HepG2 (cell line): ENCODE measurements around the gene CTF1. TPM values are rescaled to one million over a fixed set of nuclear protein-coding genes. Genes with fewer than 3 reads are reported as not detected.

Source experiments
- EEA1 ChIP-seq: sonication (generic); formaldehyde crosslinking; IDR thresholded peaks from 2 replicates; pipeline ENCODE4 v1.5.1; 2020; ENCODE audit warnings: mild to moderate bottlenecking, missing genetic modification reagents, borderline replicate concordance
- ETV6 ChIP-seq: sonication (generic); formaldehyde crosslinking; conservative IDR thresholded peaks from 2 replicates; pipeline ENCODE4 v1.4.0; 2020; ENCODE audit warnings: missing genetic modification reagents
- KAT2B ChIP-seq: fragments of 150-350 bp; IDR thresholded peaks from 2 replicates; pipeline ENCODE4 v1.6.1; 2014; ENCODE audit warnings: low read depth, low read length, borderline replicate concordance
- MAFG ChIP-seq: sonication (generic); formaldehyde crosslinking; IDR thresholded peaks from 2 replicates; pipeline ENCODE4 v1.5.1; 2020; ENCODE audit warnings: mild to moderate bottlenecking, missing genetic modification reagents
- MED1 ChIP-seq: sonication (generic); formaldehyde crosslinking; IDR thresholded peaks from 2 replicates; pipeline ENCODE4 v1.4.0; 2020; ENCODE audit warnings: missing genetic modification reagents
- PRMT3 ChIP-seq: sonication (generic); formaldehyde crosslinking; IDR thresholded peaks from 2 replicates; pipeline ENCODE4 v1.8.1; 2022; ENCODE audit warnings: low read depth, mild to moderate bottlenecking, moderate library complexity, missing genetic modification reagents, borderline replicate concordance
- SAP130 ChIP-seq: IDR thresholded peaks from 2 replicates; pipeline ENCODE4 v1.6.1; 2016; ENCODE audit warnings: low read depth
- SMC3 ChIP-seq: IDR thresholded peaks from 2 replicates; pipeline ENCODE4 v1.6.1; 2011; ENCODE audit warnings: low read length, improper control_type of control experiment
- THAP11 ChIP-seq: IDR thresholded peaks from 2 replicates; pipeline ENCODE4 v1.6.1; 2016; ENCODE audit warnings: missing biosample characterization, missing genetic modification reagents
- ZNF431 ChIP-seq: sonication (generic); formaldehyde crosslinking; IDR thresholded peaks from 2 replicates; pipeline ENCODE4 v1.9.0; 2022; ENCODE audit warnings: missing genetic modification reagents, low read depth, mild to moderate bottlenecking, borderline replicate concordance
- ZNF446 ChIP-seq: sonication (generic); formaldehyde crosslinking; IDR thresholded peaks from 2 replicates; pipeline ENCODE4 v1.5.0; 2020; ENCODE audit warnings: mild to moderate bottlenecking, missing genetic modification reagents
- ZNF460 ChIP-seq: sonication (generic); formaldehyde crosslinking; IDR thresholded peaks from 2 replicates; pipeline ENCODE4 v1.5.1; 2020; ENCODE audit warnings: missing genetic modification reagents, mild to moderate bottlenecking, borderline replicate concordance
- ZNF607 ChIP-seq: sonication (generic); formaldehyde crosslinking; IDR thresholded peaks from 2 replicates; pipeline ENCODE4 v1.5.1; 2020; ENCODE audit warnings: missing genetic modification reagents, mild to moderate bottlenecking, borderline replicate concordance
- ZNF670 ChIP-seq: sonication (generic); formaldehyde crosslinking; IDR thresholded peaks from 2 replicates; pipeline ENCODE4 v1.8.0; 2022; ENCODE audit warnings: mild to moderate bottlenecking, missing genetic modification reagents, borderline replicate concordance
- ZSCAN21 ChIP-seq: sonication (generic); formaldehyde crosslinking; IDR thresholded peaks from 2 replicates; pipeline ENCODE4 v1.8.0; 2022; ENCODE audit warnings: mild to moderate bottlenecking, missing genetic modification reagents, moderate library complexity, borderline replicate concordance
- ZSCAN29 ChIP-seq: sonication (generic); formaldehyde crosslinking; conservative IDR thresholded peaks from 2 replicates; pipeline ENCODE4 v1.4.0; 2020; ENCODE audit warnings: mild to moderate bottlenecking, missing genetic modification reagents
- polyA plus RNA-seq, 8 experiments: library from polyadenylated mRNA; depleted of rRNA in 3 of 8; stranded (reverse) in 7 of 8; unstranded in 1 of 8; fragments of >200 nt; fragmentation: Illumina TruSeq in 4 of 8; extraction: Trizol in 4 of 8; gene quantifications; 2 replicates each; pipeline versions ENCODE4 v1.2.1 to v1.2.3, GENCODE V29; 2011 to 2016; ENCODE audit warnings: low read depth in 4 of 8, missing spikeins in 1 of 8, mixed read lengths in 1 of 8; ENCODE audit not compliant: insufficient read depth in 1 of 8
- total RNA-seq, 5 experiments: library from RNA; depleted of rRNA; stranded (reverse); fragments of >200 nt; fragmentation: Illumina TruSeq; extraction: Trizol; gene quantifications; 2 replicates each; pipeline ENCODE4 v1.2.3, GENCODE V29; 2016; ENCODE audit warnings: low read depth in 1 of 5
- TF ChIP-seq, protein P1 (sequence below): sonication (generic); formaldehyde crosslinking; IDR thresholded peaks from 2 replicates; pipeline ENCODE4 v1.5.1; 2020; ENCODE audit warnings: mild to moderate bottlenecking, missing genetic modification reagents, borderline replicate concordance
- TF ChIP-seq, protein P2 (sequence below): sonication (generic); formaldehyde crosslinking; IDR thresholded peaks from 2 replicates; pipeline ENCODE4 v1.4.0; 2020; ENCODE audit warnings: missing genetic modification reagents
- TF ChIP-seq, protein P3 (sequence below): sonication (generic); formaldehyde crosslinking; IDR thresholded peaks from 2 replicates; pipeline ENCODE4 v1.4.0; 2020; ENCODE audit warnings: mild to moderate bottlenecking, missing genetic modification reagents
- TF ChIP-seq, protein P4 (sequence below): sonication (generic); formaldehyde crosslinking; IDR thresholded peaks from 2 replicates; pipeline ENCODE4 v1.8.1; 2023; ENCODE audit warnings: mild to moderate bottlenecking, moderate library complexity, missing genetic modification reagents
- TF ChIP-seq, protein P5 (sequence below): IDR thresholded peaks from 2 replicates; pipeline ENCODE4 v1.6.1; 2012; ENCODE audit warnings: inconsistent platforms
- TF ChIP-seq, protein P6 (sequence below): sonication (generic); formaldehyde crosslinking; IDR thresholded peaks from 2 replicates; pipeline ENCODE4 v1.5.0; 2020; ENCODE audit warnings: mild to moderate bottlenecking, missing genetic modification reagents, moderate library complexity

Gene CTF1
- total and polyA plus RNA-seq, 2 of the 13 experiments (the other 11 are each of a cell fraction or from before 2014, with no cell fraction given) = 0.13 to 1.8 TPM

DNA sequence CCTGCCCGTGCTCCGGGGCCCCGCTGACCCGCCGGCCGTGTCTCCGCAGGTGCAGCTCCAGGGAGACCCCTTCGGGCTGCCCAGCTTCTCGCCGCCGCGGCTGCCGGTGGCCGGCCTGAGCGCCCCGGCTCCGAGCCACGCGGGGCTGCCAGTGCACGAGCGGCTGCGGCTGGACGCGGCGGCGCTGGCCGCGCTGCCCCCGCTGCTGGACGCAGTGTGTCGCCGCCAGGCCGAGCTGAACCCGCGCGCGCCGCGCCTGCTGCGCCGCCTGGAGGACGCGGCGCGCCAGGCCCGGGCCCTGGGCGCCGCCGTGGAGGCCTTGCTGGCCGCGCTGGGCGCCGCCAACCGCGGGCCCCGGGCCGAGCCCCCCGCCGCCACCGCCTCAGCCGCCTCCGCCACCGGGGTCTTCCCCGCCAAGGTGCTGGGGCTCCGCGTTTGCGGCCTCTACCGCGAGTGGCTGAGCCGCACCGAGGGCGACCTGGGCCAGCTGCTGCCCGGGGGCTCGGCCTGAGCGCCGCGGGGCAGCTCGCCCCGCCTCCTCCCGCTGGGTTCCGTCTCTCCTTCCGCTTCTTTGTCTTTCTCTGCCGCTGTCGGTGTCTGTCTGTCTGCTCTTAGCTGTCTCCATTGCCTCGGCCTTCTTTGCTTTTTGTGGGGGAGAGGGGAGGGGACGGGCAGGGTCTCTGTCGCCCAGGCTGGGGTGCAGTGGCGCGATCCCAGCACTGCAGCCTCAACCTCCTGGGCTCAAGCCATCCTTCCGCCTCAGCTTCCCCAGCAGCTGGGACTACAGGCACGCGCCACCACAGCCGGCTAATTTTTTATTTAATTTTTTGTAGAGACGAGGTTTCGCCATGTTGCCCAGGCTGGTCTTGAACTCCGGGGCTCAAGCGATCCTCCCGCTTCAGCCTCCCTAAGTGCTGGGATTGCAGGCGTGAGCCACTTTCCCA, 5.9 kb downstream of the CTF1 start (continued):
- TF ChIP-seq, protein P1, sequence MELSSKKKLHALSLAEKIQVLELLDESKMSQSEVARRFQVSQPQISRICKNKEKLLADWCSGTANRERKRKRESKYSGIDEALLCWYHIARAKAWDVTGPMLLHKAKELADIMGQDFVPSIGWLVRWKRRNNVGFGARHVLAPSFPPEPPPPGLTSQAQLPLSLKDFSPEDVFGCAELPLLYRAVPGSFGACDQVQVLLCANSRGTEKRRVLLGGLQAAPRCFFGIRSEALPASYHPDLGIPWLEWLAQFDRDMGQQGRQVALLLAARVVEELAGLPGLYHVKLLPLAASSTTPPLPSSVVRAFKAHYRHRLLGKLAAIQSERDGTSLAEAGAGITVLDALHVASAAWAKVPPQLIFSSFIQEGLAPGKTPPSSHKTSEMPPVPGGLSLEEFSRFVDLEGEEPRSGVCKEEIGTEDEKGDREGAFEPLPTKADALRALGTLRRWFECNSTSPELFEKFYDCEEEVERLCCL = no peak
- TF ChIP-seq KAT2B = no peak
- no peak for TF ChIP-seq EEA1 (CRISPR knock-in tag)
- TF ChIP-seq SMC3 = no peak
- TF ChIP-seq, protein P2, sequence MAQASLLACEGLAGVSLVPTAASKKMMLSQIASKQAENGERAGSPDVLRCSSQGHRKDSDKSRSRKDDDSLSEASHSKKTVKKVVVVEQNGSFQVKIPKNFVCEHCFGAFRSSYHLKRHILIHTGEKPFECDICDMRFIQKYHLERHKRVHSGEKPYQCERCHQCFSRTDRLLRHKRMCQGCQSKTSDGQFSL (CRISPR knock-in tag) = 0 out of 2 replicates have a peak, but pooled peaks have one; percentile 21
- peak; percentile 65 for TF ChIP-seq ZNF460
- TF ChIP-seq, protein P3, sequence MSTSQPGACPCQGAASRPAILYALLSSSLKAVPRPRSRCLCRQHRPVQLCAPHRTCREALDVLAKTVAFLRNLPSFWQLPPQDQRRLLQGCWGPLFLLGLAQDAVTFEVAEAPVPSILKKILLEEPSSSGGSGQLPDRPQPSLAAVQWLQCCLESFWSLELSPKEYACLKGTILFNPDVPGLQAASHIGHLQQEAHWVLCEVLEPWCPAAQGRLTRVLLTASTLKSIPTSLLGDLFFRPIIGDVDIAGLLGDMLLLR (CRISPR knock-in tag) = peak; percentile 76; the same call in 1 of the 2 replicates
- no peak for TF ChIP-seq ZSCAN29 (CRISPR knock-in tag)
- peak; percentile 66; the same call in 1 of the 2 replicates for TF ChIP-seq ZNF607 (CRISPR knock-in tag)
- 0 out of 2 replicates have a peak, but pooled peaks have one; percentile 19 for TF ChIP-seq ZSCAN21 (CRISPR knock-in tag)
- no peak; the same call in 1 of the 2 replicates for TF ChIP-seq ETV6
- peak; percentile 25; the same call in 1 of the 2 replicates for TF ChIP-seq ZNF431 (CRISPR knock-in tag)
- TF ChIP-seq MED1 (CRISPR knock-in tag) = peak; percentile 26; the same call in 1 of the 2 replicates
- peak; percentile 56; the same call in 1 of the 2 replicates for TF ChIP-seq SAP130
- TF ChIP-seq, protein P4, sequence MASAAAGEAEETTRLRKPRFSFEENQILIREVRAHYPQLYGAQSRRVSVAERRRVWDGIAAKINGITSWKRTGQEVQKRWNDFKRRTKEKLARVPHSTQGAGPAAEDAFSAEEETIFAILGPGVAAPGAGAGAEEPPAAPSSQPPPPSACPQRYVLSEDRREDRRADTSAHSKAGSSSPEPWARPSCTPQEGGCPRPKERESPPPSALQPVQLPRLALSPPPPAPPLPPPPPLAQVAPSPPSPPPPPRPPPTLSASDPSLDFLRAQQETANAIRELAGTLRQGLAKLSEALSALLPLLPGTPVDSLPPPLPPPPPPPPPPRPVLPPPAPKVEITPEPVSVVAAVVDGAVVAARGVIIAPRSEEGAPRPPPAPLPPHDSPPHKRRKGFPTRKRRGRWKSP (CRISPR knock-in tag) = no peak
- peak; percentile 55; the same call in 1 of the 2 replicates for TF ChIP-seq PRMT3
- 0 out of 2 replicates have a peak, but pooled peaks have one; percentile 27 for TF ChIP-seq ZNF670 (CRISPR knock-in tag)
- TF ChIP-seq MAFG (CRISPR knock-in tag) = no peak
- TF ChIP-seq THAP11 (CRISPR knock-in tag) = peak; percentile 55
- TF ChIP-seq, protein P5, sequence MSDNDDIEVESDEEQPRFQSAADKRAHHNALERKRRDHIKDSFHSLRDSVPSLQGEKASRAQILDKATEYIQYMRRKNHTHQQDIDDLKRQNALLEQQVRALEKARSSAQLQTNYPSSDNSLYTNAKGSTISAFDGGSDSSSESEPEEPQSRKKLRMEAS = peak; percentile 86
- no peak for TF ChIP-seq ZNF446 (CRISPR knock-in tag)
- TF ChIP-seq, protein P6, sequence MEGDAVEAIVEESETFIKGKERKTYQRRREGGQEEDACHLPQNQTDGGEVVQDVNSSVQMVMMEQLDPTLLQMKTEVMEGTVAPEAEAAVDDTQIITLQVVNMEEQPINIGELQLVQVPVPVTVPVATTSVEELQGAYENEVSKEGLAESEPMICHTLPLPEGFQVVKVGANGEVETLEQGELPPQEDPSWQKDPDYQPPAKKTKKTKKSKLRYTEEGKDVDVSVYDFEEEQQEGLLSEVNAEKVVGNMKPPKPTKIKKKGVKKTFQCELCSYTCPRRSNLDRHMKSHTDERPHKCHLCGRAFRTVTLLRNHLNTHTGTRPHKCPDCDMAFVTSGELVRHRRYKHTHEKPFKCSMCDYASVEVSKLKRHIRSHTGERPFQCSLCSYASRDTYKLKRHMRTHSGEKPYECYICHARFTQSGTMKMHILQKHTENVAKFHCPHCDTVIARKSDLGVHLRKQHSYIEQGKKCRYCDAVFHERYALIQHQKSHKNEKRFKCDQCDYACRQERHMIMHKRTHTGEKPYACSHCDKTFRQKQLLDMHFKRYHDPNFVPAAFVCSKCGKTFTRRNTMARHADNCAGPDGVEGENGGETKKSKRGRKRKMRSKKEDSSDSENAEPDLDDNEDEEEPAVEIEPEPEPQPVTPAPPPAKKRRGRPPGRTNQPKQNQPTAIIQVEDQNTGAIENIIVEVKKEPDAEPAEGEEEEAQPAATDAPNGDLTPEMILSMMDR (CRISPR knock-in tag) = peak; percentile 28; the same call in 1 of the 2 replicates
